K562 (cell line): ENCODE results near the gene HSPA4L.

Experiments used
- CTCF ChIP-seq, 3 experiments: IDR thresholded peaks in 2 of 3; conservative IDR thresholded peaks in 1 of 3; 2 replicates each; pipeline ENCODE4 v1.5.1; 2011 to 2012; ENCODE audit warnings: low read length in 3 of 3, mild to moderate bottlenecking in 3 of 3, control low read depth in 2 of 3, improper control_type of control experiment in 1 of 3, inconsistent platforms in 1 of 3, low read depth in 1 of 3, mixed read lengths in 1 of 3, moderate library complexity in 1 of 3; ENCODE audit not compliant: insufficient read depth in 2 of 3
- HDGF ChIP-seq: fragments of 450-650 bp; IDR thresholded peaks from 2 replicates; pipeline ENCODE4 v1.6.1; 2016
- POLR2A ChIP-seq: fragments of 450-650 bp; conservative IDR thresholded peaks from 2 replicates; pipeline ENCODE4 v1.6.1; 2016
- POLR2AphosphoS5 ChIP-seq: IDR thresholded peaks from 2 replicates; pipeline ENCODE4 v1.6.1; 2011; ENCODE audit warnings: mild to moderate bottlenecking, low read depth, low read length, moderate library complexity; ENCODE audit not compliant: control insufficient read depth, insufficient read depth
- ZFP36 ChIP-seq: fragments of 150-350 bp; IDR thresholded peaks from 2 replicates; pipeline ENCODE4 v1.6.1; 2018; ENCODE audit warnings: low read length, low read depth; ENCODE audit not compliant: partially characterized antibody
- ZNF146 ChIP-seq: IDR thresholded peaks from one replicate; pipeline ENCODE4 v1.6.1; 2018; ENCODE audit warnings: missing compliant biosample characterization; ENCODE audit not compliant: unreplicated experiment
- TF ChIP-seq, protein P1 (sequence below): conservative IDR thresholded peaks from 2 replicates; pipeline ENCODE4 v1.6.1; 2011; ENCODE audit warnings: low read depth, mild to moderate bottlenecking, low read length; ENCODE audit not compliant: control insufficient read depth

DNA sequence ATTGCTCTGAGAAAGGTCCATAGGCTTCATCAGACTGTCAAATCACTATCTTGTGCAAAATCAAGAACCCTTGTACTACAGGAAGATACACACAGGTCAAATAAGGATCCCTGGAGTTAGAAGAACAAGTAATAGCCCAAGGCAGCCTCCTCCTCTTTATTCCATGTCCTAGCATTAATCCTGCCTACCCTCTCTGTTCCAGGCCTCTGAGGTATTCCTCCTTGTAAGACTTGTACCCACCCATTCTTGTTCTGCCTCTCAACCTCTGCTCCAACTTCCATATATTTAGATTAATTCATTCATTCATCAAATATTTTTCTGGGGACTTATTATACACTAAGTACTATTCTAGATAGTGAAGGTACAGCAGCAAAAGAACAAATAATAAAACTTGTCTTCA lies 88.2 kb downstream of the HSPA4L start:
- TF ChIP-seq POLR2A, result no peak
- TF ChIP-seq POLR2AphosphoS5, result no peak
- no peak for TF ChIP-seq ZNF146
- TF ChIP-seq CTCF (IDR thresholded peaks at IDR 0.05 in 2 of 3, conservative IDR thresholded peaks at IDR 0.05 in 1 of 3; ENCODE audit: insufficient read depth in 2 of 3, low read depth in 1 of 3, low read length in 3 of 3), result no peak
- TF ChIP-seq ZFP36, result no peak
- TF ChIP-seq HDGF, result no peak
- TF ChIP-seq, protein P1, sequence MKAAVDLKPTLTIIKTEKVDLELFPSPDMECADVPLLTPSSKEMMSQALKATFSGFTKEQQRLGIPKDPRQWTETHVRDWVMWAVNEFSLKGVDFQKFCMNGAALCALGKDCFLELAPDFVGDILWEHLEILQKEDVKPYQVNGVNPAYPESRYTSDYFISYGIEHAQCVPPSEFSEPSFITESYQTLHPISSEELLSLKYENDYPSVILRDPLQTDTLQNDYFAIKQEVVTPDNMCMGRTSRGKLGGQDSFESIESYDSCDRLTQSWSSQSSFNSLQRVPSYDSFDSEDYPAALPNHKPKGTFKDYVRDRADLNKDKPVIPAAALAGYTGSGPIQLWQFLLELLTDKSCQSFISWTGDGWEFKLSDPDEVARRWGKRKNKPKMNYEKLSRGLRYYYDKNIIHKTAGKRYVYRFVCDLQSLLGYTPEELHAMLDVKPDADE, result no peak
